ENCODE results near the gene GATA5. TPM values are rescaled to one million over a fixed set of nuclear protein-coding genes. Genes with fewer than 3 reads are reported as not detected.

GATA5 gene
- total RNA-seq, 1 experiment from 2014 or later = 0.18 TPM

DNA sequence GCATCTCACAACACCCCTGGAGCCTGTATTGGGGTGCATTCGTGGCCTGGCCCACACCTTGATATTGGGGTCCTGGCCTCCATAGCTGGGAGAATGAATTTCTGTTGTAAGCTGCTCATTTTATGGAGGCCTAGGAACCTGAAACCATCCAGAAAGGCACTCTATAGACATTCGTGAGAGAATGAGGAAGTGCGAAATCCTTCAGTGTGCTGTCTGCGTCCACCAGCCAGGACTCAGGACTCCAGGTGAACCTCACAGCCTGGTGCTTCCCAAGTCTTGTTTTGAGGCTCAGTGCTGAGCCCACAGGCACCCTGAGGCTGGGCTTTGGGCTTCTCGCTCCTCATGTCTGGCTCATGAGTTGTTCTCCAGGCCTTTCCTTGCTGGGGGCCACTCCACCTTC, 36.6 kb downstream of the GATA5 start:
- DNase-seq (no peak), ATAC-seq (no peak)
- H3K4me2 ChIP-seq (ENCODE audit: low read length) = no peak overlapping the region
- POLR2A ChIA-PET (ENCODE audit: unreplicated experiment) = no interaction called here
- H3F3A ChIP-seq (ENCODE audit: low read length, unreplicated experiment) = no peaks in the 10 kb centered on the region
- no peak for TF ChIP-seq EZH2 (IDR thresholded peaks at IDR 0.05; ENCODE audit: low read length, unreplicated experiment)
- TF ChIP-seq, protein P1, sequence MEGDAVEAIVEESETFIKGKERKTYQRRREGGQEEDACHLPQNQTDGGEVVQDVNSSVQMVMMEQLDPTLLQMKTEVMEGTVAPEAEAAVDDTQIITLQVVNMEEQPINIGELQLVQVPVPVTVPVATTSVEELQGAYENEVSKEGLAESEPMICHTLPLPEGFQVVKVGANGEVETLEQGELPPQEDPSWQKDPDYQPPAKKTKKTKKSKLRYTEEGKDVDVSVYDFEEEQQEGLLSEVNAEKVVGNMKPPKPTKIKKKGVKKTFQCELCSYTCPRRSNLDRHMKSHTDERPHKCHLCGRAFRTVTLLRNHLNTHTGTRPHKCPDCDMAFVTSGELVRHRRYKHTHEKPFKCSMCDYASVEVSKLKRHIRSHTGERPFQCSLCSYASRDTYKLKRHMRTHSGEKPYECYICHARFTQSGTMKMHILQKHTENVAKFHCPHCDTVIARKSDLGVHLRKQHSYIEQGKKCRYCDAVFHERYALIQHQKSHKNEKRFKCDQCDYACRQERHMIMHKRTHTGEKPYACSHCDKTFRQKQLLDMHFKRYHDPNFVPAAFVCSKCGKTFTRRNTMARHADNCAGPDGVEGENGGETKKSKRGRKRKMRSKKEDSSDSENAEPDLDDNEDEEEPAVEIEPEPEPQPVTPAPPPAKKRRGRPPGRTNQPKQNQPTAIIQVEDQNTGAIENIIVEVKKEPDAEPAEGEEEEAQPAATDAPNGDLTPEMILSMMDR (conservative IDR thresholded peaks at IDR 0.05; ENCODE audit: low read depth, low read length) = no peak
- TF ChIP-seq EZH2phosphoT487 (IDR thresholded peaks at IDR 0.05; ENCODE audit: borderline replicate concordance, low read length) = no peak
- H3K9ac ChIP-seq (ENCODE audit: low read length) = no peak overlapping the region
- no peak overlapping the region for H2AFZ ChIP-seq (ENCODE audit: low read length)
- CTCF ChIA-PET = no interaction called here
- no peaks in the 10 kb centered on the region for H3K9me3 ChIP-seq (ENCODE audit: low read length)
- no peaks in the 10 kb centered on the region for H3K9me2 ChIP-seq (replicated peaks; ENCODE audit: low read length)
- no peak overlapping the region for H3K4me3 ChIP-seq (ENCODE audit: low read length)
- intact Hi-C loops (cut with micrococcal nuclease) = no loop called here
- H3K27ac ChIP-seq (ENCODE audit: low read length) = no peak overlapping the region
- H3K27me3 ChIP-seq (ENCODE audit: low read length) = peaks cover 12% of the 10 kb centered on the region; the same call in 1 of the 2 replicates
- H3K36me3 ChIP-seq (ENCODE audit: low read depth, low read length) = no peaks in the 10 kb centered on the region
- H4K20me1 ChIP-seq (ENCODE audit: low read length) = no peaks in the 10 kb centered on the region
- H3K79me2 ChIP-seq (ENCODE audit: low read length) = no peaks in the 10 kb centered on the region
- no peaks in the 10 kb centered on the region for H3K4me1 ChIP-seq (ENCODE audit: insufficient read depth, low read length)
- no TSS peak for BruUV-seq (replicated peaks)

DNA sequence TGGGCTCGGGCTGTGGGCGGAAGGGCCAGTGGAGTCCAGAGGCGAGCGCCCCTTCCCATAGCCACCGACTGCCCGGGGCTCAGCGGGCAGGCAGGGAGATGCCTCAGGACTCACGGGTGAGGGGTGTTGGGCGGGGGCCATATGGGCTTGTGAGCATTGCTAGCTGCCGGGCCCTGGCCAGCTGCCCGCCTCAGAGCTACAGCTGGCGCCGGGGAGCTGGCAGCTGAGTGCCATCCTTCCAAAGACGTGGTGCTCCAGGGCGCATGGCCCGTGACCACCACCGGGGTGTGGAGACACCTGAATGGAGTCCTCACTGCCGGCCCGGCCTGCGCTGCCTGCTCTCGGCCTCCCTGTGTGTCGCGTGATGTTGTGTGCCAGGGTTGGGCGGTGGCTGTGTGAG, 37.9 kb downstream of the GATA5 start:
- ATAC-seq (no peak), DNase-seq (no peak)
- BruUV-seq (replicated peaks) = no TSS peak
- no peak overlapping the region for H3K27ac ChIP-seq (ENCODE audit: low read length)
- ChIA-PET POLR2A (ENCODE audit: unreplicated experiment) (no interaction called here), CTCF (no interaction called here)
- H3K27me3 ChIP-seq (ENCODE audit: low read length) = peaks cover 12% of the 10 kb centered on the region; the same call in 1 of the 2 replicates
- no peak overlapping the region for H3K4me2 ChIP-seq (ENCODE audit: low read length)
- no peak overlapping the region for H2AFZ ChIP-seq (ENCODE audit: low read length)
- no peaks in the 10 kb centered on the region for H3K4me1 ChIP-seq (ENCODE audit: insufficient read depth, low read length)
- intact Hi-C loops (cut with micrococcal nuclease) = no loop called here
- H3F3A ChIP-seq (ENCODE audit: low read length, unreplicated experiment) = no peaks in the 10 kb centered on the region
- no peaks in the 10 kb centered on the region for H3K9me2 ChIP-seq (replicated peaks; ENCODE audit: low read length)
- H4K20me1 ChIP-seq (ENCODE audit: low read length) = no peaks in the 10 kb centered on the region
- no peaks in the 10 kb centered on the region for H3K36me3 ChIP-seq (ENCODE audit: low read depth, low read length)
- no peaks in the 10 kb centered on the region for H3K9me3 ChIP-seq (ENCODE audit: low read length)
- H3K9ac ChIP-seq (ENCODE audit: low read length) = no peak overlapping the region
- TF ChIP-seq EZH2 (IDR thresholded peaks at IDR 0.05; ENCODE audit: low read length, unreplicated experiment) (no peak), EZH2phosphoT487 (IDR thresholded peaks at IDR 0.05; ENCODE audit: borderline replicate concordance, low read length) (no peak)
- TF ChIP-seq, protein P1 (conservative IDR thresholded peaks at IDR 0.05; ENCODE audit: low read depth, low read length) = no peak
- H3K4me3 ChIP-seq (ENCODE audit: low read length) = no peak overlapping the region
- no peaks in the 10 kb centered on the region for H3K79me2 ChIP-seq (ENCODE audit: low read length)

DNA sequence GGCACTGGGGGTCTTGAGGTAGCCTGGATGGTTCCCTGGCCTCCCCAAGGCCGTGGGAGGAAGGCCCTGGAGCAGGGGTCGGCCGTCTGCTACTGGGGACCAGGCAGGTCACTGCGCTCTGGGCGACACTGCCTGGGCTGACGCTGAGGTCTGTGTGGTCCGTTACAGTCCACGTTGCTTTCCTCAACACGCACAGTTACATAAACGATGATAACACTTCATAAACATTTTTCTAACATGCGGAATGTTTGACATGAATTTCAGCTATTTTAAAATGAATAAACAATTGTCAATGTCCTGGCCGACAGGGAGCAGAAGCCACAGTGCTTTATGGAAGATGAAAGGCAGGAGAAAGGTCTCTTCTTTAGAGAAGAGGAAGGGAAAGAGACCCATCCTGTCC, 38.3 kb downstream of the GATA5 start:
- CTCF ChIA-PET = no interaction called here

More for the DNA sequence above, 38.3 kb downstream of the GATA5 start:
- no peaks in the 10 kb centered on the region for H3K9me3 ChIP-seq (ENCODE audit: low read length)
- H3K4me2 ChIP-seq (ENCODE audit: low read length) = no peak overlapping the region
- ATAC-seq = no peak
- TF ChIP-seq, protein P1 (conservative IDR thresholded peaks at IDR 0.05; ENCODE audit: low read depth, low read length) = no peak
- TF ChIP-seq EZH2 (IDR thresholded peaks at IDR 0.05; ENCODE audit: low read length, unreplicated experiment) = no peak
- TF ChIP-seq EZH2phosphoT487 (IDR thresholded peaks at IDR 0.05; ENCODE audit: borderline replicate concordance, low read length) = no peak
- peaks cover 12% of the 10 kb centered on the region; the same call in 1 of the 2 replicates for H3K27me3 ChIP-seq (ENCODE audit: low read length)
- H4K20me1 ChIP-seq (ENCODE audit: low read length) = no peaks in the 10 kb centered on the region
- H3K27ac ChIP-seq (ENCODE audit: low read length) = no peak overlapping the region
- POLR2A ChIA-PET (ENCODE audit: unreplicated experiment) = no interaction called here
- no peak overlapping the region for H2AFZ ChIP-seq (ENCODE audit: low read length)
- intact Hi-C loops (cut with micrococcal nuclease) = no loop called here
- H3K36me3 ChIP-seq (ENCODE audit: low read depth, low read length) = no peaks in the 10 kb centered on the region
- no TSS peak for BruUV-seq (replicated peaks)
- H3K9ac ChIP-seq (ENCODE audit: low read length) = no peak overlapping the region
- no peaks in the 10 kb centered on the region for H3K9me2 ChIP-seq (replicated peaks; ENCODE audit: low read length)
- no peaks in the 10 kb centered on the region for H3F3A ChIP-seq (ENCODE audit: low read length, unreplicated experiment)
- H3K79me2 ChIP-seq (ENCODE audit: low read length) = no peaks in the 10 kb centered on the region
- no peak for DNase-seq
- H3K4me1 ChIP-seq (ENCODE audit: insufficient read depth, low read length) = no peaks in the 10 kb centered on the region
- H3K4me3 ChIP-seq (ENCODE audit: low read length) = no peak overlapping the region
